Activated naive CD8-positive, alpha-beta T cell (primary cell): ENCODE measurements around the gene SERTM1.

ENCODE experiments used
- H3K27ac Mint-ChIP-seq: one replicate; pipeline ENCODE4 v1.8.0; 2021; ENCODE audit warnings: mixed read lengths
- H3K27me3 Mint-ChIP-seq: one replicate; pipeline ENCODE4 v1.8.0; 2021; ENCODE audit warnings: mixed read lengths
- H3K36me3 Mint-ChIP-seq: one replicate; pipeline ENCODE4 v1.8.0; 2021; ENCODE audit warnings: mixed read lengths
- H3K4me1 Mint-ChIP-seq: one replicate; pipeline ENCODE4 v1.8.0; 2021; ENCODE audit warnings: low read depth, mixed read lengths
- H3K4me3 Mint-ChIP-seq: one replicate; pipeline ENCODE4 v1.8.0; 2021; ENCODE audit warnings: mild to moderate bottlenecking, mixed read lengths
- H3K9me3 Mint-ChIP-seq: one replicate; pipeline ENCODE4 v1.8.0; 2021; ENCODE audit warnings: low read depth, mixed read lengths

Gene SERTM1

GRCh38 chr13:36725936-36726335, 52.1 kb downstream of the SERTM1 start:
- no peaks in the 10 kb centered on the region for H3K9me3 Mint-ChIP-seq
- no peak overlapping the region for H3K27ac Mint-ChIP-seq
- H3K4me1 Mint-ChIP-seq, result no peaks in the 10 kb centered on the region
- H3K4me3 Mint-ChIP-seq, result no peak overlapping the region
- H3K27me3 Mint-ChIP-seq, result peaks cover 4% of the 10 kb centered on the region
- no peaks in the 10 kb centered on the region for H3K36me3 Mint-ChIP-seq

DNA sequence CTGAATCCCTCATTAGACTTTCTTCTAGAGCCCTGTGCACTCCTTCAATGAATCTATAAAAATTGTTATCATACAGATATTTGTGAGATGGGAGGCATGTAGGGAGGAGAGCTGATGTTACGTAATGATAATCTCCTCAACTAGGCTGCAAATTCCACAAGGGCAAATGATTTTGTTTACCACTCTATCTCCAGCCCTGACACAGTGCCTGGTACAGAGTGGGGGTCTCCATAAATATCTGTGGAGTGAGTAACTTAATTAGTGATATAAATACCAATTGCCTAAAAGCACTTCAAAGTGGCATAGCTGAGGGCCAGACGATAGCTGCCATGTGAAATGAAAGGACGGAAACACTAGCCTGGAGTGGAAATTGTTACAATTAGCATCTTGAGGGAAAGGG, 54.2 kb downstream of the SERTM1 start:
- H3K27ac Mint-ChIP-seq, result no peak overlapping the region

DNA sequence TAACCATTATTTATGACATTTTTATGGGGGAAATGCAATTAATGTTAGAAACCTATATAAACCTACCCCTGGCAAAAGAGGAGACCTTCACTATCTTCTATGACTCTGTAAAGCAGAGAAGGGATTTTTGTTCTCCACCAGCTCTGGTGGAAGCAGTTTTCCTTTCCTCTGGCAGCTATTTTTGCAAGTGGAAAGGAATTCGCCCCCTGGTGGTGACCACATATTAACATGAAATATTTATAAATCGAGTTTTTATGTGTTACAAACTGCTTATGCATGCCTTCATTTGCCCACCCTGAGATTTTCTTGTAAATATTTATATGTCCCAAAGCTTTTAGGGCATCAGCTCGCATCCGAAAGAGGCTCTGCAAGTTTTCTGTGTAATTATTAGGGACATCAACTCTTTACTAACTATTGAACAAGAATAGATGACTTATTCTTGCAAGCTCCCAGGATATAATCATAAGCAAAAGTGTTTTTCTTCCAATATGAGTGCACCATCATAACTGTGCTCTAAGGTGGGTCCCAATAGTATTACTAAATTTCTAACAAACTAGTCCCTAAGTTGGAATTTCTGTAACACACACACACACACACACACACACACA, 62.4 kb downstream of the SERTM1 start:
- Mint-ChIP-seq H3K36me3 (no peaks in the 10 kb centered on the region), H3K27me3 (no peaks in the 10 kb centered on the region), H3K4me1 (no peaks in the 10 kb centered on the region), H3K4me3 (no peak overlapping the region), H3K27ac (no peak overlapping the region), H3K9me3 (no peaks in the 10 kb centered on the region)

More for the DNA sequence above, 54.2 kb downstream of the SERTM1 start:
- Mint-ChIP-seq H3K4me1 (no peaks in the 10 kb centered on the region), H3K36me3 (no peaks in the 10 kb centered on the region), H3K4me3 (no peak overlapping the region), H3K27me3 (no peaks in the 10 kb centered on the region), H3K9me3 (no peaks in the 10 kb centered on the region)

DNA sequence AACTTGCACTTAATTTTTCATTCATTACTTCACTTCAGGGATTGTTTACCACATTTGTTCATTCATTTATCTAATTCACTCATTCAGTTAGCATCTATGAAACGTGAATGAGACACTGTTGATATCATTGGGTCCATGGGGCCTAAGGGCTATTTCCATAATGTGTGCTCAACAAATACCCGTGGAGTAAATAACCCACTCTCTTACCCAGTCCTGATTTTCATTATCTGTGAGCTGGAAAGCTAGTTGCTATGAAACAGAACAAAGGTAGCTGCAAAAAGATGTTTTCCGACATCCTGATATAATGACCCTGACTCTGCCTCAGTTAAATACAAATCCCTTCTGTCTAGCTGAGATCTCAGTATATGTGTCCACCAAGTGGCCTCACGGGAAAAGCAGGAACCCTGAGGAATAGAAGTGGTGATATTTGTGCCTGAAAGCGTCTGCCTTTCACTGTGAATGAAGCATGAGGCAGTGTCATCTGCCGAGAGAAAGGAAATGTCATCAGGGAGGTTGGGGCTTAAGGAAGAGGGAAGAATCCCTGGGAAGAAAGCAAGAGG, 63.8 kb downstream of the SERTM1 start:
- H3K27ac Mint-ChIP-seq, result no peak overlapping the region
- no peak overlapping the region for H3K4me3 Mint-ChIP-seq
- no peaks in the 10 kb centered on the region for H3K9me3 Mint-ChIP-seq
- no peaks in the 10 kb centered on the region for H3K4me1 Mint-ChIP-seq
- H3K27me3 Mint-ChIP-seq, result no peaks in the 10 kb centered on the region
- H3K36me3 Mint-ChIP-seq, result no peaks in the 10 kb centered on the region

DNA sequence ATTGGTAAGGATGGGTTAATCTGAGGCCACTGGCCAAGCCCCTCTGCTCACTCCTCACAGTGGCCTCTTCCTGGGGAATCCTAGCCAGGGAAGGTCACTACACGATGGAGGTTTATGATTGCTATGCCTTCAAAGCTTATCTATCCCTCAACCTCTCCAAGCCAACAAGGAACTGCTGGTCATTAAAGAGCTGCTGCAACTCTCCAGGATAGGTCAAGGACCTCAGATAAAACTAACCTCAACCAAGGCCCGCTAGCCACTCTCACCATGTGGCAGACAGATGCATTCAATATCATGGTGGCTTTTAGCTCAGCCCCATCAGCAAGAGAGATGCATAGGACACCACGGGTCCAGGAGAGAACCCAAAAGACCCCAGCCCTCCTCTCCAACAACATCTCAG, 71.6 kb downstream of the SERTM1 start:
- H3K9me3 Mint-ChIP-seq, result peaks cover 1% of the 10 kb centered on the region
- no peak overlapping the region for H3K27ac Mint-ChIP-seq
- H3K36me3 Mint-ChIP-seq, result no peaks in the 10 kb centered on the region

DNA sequence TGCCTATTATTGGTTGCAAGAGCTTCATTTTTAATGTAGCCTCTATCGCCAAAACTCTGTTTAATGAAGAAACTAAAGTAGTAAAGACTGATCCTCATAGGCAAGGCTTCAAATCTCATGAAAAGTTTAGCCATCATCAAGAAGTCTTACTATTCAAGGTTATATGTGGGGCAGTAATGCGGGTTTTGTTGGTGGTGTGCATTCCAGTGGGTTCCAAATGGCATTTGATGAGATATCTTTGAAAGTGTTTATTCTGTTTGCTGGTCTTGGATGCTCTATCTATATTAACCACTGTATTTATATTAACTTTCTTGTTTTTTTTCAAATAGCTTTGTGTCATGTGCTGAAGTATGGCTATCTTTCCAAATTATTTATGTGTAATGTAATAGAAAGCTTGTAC, 72.2 kb downstream of the SERTM1 start:
- Mint-ChIP-seq H3K4me3 (no peak overlapping the region), H3K9me3 (peaks cover 7% of the 10 kb centered on the region), H3K4me1 (no peaks in the 10 kb centered on the region), H3K27ac (no peak overlapping the region), H3K27me3 (no peaks in the 10 kb centered on the region), H3K36me3 (no peaks in the 10 kb centered on the region)

More for the DNA sequence above, 71.6 kb downstream of the SERTM1 start:
- H3K27me3 Mint-ChIP-seq, result no peaks in the 10 kb centered on the region
- H3K4me3 Mint-ChIP-seq, result no peak overlapping the region
- no peaks in the 10 kb centered on the region for H3K4me1 Mint-ChIP-seq
